Measurements from ENCODE around the gene ANKRD55. TPM values are rescaled to one million over a fixed set of nuclear protein-coding genes. Genes with fewer than 3 reads are reported as not detected.
"Not testable (repeated sequence)": the region's sequence is repeated elsewhere in the genome, so short reads cannot be mapped to it uniquely, and the experiment has no call there.

The ANKRD55 gene
- total RNA-seq, 1 experiment from 2014 or later, result not detected

DNA sequence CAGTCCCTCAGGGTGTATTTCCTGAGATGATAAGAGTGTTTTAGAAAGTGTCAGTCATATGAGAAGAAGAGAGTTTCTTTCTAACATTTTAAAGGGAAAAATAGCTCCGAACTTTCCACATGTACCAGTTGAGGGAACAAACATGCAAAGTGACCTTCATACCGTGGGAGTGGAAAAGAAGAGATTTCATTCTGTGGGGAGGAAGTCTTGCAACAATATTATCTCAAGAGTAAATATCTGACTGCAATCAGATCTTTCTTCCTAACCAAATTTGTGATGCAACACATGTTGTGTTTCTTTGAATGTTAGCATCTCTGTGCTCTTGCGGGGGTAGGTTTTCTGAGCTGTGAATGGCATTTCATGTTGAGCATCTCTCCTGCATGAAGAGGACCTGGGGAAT, 30.6 kb downstream of the ANKRD55 start:
- intact Hi-C loops (cut with micrococcal nuclease), result loop anchor here (5.0 to 10.0 kb wide), 2 partner anchors 128 to 490 kb away; partner anchors contain the start of gene SLC38A9
- Mint-ChIP-seq H3K4me1 (ENCODE audit: insufficient read depth, unreplicated experiment) (no peaks in the 10 kb centered on the region), H3K27ac (ENCODE audit: low read depth, unreplicated experiment) (no peak overlapping the region), H3K4me3 (ENCODE audit: unreplicated experiment) (no peak overlapping the region), H3K9me3 (ENCODE audit: unreplicated experiment) (no peaks in the 10 kb centered on the region), H3K36me3 (ENCODE audit: insufficient read depth, unreplicated experiment) (no peaks in the 10 kb centered on the region), H3K27me3 (ENCODE audit: insufficient read depth, unreplicated experiment) (no peaks in the 10 kb centered on the region)
- CTCF ChIA-PET, result interaction anchor here (0.6 to 5.4 kb wide), 12 partner anchors 8 to 859 kb away, joined by 3 to 124 read pairs (median 12); no protein-coding TSS in a partner anchor
- TF ChIP-seq, protein P1, sequence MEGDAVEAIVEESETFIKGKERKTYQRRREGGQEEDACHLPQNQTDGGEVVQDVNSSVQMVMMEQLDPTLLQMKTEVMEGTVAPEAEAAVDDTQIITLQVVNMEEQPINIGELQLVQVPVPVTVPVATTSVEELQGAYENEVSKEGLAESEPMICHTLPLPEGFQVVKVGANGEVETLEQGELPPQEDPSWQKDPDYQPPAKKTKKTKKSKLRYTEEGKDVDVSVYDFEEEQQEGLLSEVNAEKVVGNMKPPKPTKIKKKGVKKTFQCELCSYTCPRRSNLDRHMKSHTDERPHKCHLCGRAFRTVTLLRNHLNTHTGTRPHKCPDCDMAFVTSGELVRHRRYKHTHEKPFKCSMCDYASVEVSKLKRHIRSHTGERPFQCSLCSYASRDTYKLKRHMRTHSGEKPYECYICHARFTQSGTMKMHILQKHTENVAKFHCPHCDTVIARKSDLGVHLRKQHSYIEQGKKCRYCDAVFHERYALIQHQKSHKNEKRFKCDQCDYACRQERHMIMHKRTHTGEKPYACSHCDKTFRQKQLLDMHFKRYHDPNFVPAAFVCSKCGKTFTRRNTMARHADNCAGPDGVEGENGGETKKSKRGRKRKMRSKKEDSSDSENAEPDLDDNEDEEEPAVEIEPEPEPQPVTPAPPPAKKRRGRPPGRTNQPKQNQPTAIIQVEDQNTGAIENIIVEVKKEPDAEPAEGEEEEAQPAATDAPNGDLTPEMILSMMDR (IDR thresholded peaks at IDR 0.05; ENCODE audit: unreplicated experiment), result no peak
- DNase-seq (ENCODE audit: unreplicated experiment), result no peak
- BruUV-seq (replicated peaks), result no TSS peak
- POLR2A ChIA-PET, result no interaction called here

DNA sequence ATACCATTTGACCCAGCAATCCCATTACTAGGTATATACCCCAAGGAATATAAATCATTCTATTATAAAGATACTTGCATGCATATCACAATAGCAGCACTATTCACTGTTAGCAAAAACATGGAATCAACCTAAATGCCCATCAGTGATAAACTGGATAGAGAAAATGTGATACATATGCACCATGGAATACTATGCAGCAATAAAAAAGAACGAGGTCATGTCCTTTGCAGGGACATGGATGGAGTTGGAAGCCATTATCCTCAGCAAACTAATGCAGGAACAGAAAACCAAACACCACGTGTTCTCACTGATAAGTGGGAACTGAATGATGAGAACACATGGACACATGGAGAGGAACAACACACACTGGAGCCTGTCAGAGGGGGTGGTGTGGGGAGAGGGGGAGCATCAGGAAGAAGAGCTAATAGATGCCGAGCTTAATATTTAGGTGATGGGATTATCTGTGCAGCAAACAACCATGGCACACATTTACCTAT, 31.3 kb downstream of the ANKRD55 start:
- not testable (repeated sequence) for H3K27ac Mint-ChIP-seq (ENCODE audit: low read depth, unreplicated experiment); H3K9me3 Mint-ChIP-seq (ENCODE audit: unreplicated experiment); DNase-seq (ENCODE audit: unreplicated experiment); H3K4me1 Mint-ChIP-seq (ENCODE audit: insufficient read depth, unreplicated experiment); BruUV-seq (replicated peaks); H3K4me3 Mint-ChIP-seq (ENCODE audit: unreplicated experiment); H3K36me3 Mint-ChIP-seq (ENCODE audit: insufficient read depth, unreplicated experiment); H3K27me3 Mint-ChIP-seq (ENCODE audit: insufficient read depth, unreplicated experiment)
- intact Hi-C loops (cut with micrococcal nuclease), result loop anchor here (1.0 to 10.0 kb wide), 5 partner anchors 127 to 490 kb away; partner anchors contain the start of genes IL6ST and SLC38A9
- POLR2A ChIA-PET, result interaction anchor here (1.7 to 2.2 kb wide), 2 partner anchors 208 to 266 kb away, joined by 6 to 8 read pairs; no protein-coding TSS in a partner anchor
- CTCF ChIA-PET, result interaction anchor here (0.5 to 5.4 kb wide), 34 partner anchors 7 to 858 kb away, joined by 3 to 124 read pairs (median 4); partner anchors contain the start of gene IL6ST

DNA sequence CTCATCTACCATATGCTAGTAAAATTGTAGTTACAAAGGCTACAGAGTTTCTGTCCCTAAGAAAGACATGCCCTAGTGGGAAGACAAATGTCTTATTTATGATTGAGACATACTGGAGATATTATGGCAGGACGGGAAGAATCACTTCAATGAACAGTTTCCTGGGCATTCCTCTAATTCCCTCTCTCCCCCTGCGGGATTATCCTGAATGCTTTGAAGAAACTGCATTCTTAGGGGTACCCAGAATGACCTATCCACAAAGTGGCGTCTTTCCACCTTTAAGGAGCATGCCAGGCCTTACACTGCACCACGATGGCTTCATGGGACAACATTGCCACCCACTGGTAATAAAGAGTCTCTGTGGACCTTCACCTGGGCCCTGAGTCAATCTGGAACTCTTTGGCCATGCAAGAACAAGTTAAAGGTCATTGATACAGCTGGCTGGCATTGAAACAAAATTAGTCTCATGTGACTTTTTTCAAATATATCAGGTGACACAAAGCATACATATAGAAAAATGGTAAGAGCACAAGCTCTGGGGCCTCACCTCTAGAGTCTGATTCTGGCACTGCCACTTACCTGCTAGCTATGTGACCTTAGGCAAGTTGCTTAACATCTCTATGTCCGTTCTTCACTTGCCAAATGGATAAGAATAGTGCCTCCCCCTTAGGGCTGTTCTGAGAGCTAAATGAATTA, 32.0 kb downstream of the ANKRD55 start:
- Mint-ChIP-seq H3K4me3 (ENCODE audit: unreplicated experiment) (no peak overlapping the region), H3K9me3 (ENCODE audit: unreplicated experiment) (no peaks in the 10 kb centered on the region), H3K36me3 (ENCODE audit: insufficient read depth, unreplicated experiment) (no peaks in the 10 kb centered on the region), H3K27ac (ENCODE audit: low read depth, unreplicated experiment) (no peak overlapping the region), H3K4me1 (ENCODE audit: insufficient read depth, unreplicated experiment) (no peaks in the 10 kb centered on the region), H3K27me3 (ENCODE audit: insufficient read depth, unreplicated experiment) (no peaks in the 10 kb centered on the region)
- intact Hi-C loops (cut with micrococcal nuclease), result loop anchor here (1.0 to 10.0 kb wide), 5 partner anchors 126 to 489 kb away; partner anchors contain the start of genes IL6ST and SLC38A9
- CTCF ChIA-PET, result interaction anchor here (0.5 to 5.4 kb wide), 44 partner anchors 8 to 961 kb away, joined by 3 to 124 read pairs (median 4); partner anchors contain the start of gene IL6ST
- DNase-seq (ENCODE audit: unreplicated experiment), result peak; percentile 81
- POLR2A ChIA-PET, result interaction anchor here (0.9 to 2.2 kb wide), 5 partner anchors 208 to 265 kb away, joined by 3 to 8 read pairs (median 6); no protein-coding TSS in a partner anchor
- TF ChIP-seq, protein P1 (IDR thresholded peaks at IDR 0.05; ENCODE audit: unreplicated experiment), result peak; percentile 87
- BruUV-seq (replicated peaks), result no TSS peak

DNA sequence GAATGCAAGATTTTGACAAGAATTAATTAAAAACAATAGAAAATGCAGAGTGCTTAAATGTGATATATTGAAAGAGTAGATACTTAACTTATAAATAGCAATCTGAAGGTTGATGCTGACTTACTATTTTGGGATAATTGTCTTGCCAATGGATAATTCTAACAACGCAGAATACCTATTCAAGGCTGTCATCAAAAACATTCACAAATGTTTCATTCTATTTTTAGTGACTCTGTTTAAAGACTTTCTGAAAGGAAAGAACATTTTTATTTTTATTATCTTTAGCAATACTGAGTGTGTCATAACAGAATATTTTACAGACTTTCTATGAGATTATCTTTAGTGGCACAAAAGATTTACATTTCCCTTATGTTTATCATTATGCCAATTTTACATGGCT, 38.1 kb downstream of the ANKRD55 start:
- H3K27ac Mint-ChIP-seq (ENCODE audit: low read depth, unreplicated experiment), result no peak overlapping the region
- H3K27me3 Mint-ChIP-seq (ENCODE audit: insufficient read depth, unreplicated experiment), result no peaks in the 10 kb centered on the region
- H3K4me1 Mint-ChIP-seq (ENCODE audit: insufficient read depth, unreplicated experiment), result no peaks in the 10 kb centered on the region
- no peak for DNase-seq (ENCODE audit: unreplicated experiment)
- no peaks in the 10 kb centered on the region for H3K9me3 Mint-ChIP-seq (ENCODE audit: unreplicated experiment)
- no TSS peak for BruUV-seq (replicated peaks)
- ChIA-PET POLR2A (no interaction called here), CTCF (interaction anchor here (0.6 kb wide), 1 partner anchor 123 kb away, joined by 3 read pairs; no protein-coding TSS in a partner anchor)
- intact Hi-C loops (cut with micrococcal nuclease), result no loop called here
- no peaks in the 10 kb centered on the region for H3K36me3 Mint-ChIP-seq (ENCODE audit: insufficient read depth, unreplicated experiment)
- H3K4me3 Mint-ChIP-seq (ENCODE audit: unreplicated experiment), result no peak overlapping the region
- TF ChIP-seq, protein P1 (IDR thresholded peaks at IDR 0.05; ENCODE audit: unreplicated experiment), result no peak
